Measurements from ENCODE around the gene GSTM3. TPM values are rescaled to one million over a fixed set of nuclear protein-coding genes. Genes with fewer than 3 reads are reported as not detected.

Gene GSTM3
- total RNA-seq, 1 donor from 2014 or later: 93.7 TPM

DNA sequence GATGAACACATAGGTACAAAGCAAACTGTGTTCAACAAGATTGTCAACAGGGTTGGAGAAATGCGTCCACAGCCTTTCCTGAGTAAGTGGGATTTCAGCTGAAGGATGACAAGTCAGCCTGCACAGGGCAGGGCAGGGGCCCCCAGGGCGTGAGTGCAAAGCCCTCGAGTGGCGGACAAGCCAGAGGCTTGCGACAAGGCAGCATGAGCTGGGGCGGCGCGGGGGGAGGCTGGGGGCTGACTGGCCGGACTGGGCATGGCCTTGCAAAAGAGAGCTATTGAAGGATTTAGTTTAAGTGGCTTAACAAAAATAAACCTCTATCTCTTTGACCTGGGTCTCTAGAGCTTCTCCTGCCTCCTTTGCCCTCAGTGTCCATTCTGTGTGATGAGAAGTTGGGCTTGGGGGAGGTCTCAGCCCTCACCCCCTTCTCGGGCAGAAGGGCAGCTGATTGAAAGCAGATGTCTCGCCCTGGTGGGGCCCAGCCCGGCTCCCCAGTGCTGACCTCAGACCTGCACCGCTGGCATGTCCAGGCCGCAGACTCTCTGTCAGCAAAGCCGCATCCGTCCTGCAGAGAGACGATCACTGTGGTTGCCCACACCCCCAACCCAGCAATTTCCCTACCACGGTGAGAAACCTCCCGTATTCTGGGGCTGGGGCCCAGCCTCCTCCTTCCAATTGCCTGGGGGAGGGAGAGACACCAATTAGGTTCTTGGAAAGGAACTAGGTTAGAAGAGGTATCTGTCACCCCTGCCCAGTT is 47.2 kb upstream of the GSTM3 start:
- TF ChIP-seq, protein P1, sequence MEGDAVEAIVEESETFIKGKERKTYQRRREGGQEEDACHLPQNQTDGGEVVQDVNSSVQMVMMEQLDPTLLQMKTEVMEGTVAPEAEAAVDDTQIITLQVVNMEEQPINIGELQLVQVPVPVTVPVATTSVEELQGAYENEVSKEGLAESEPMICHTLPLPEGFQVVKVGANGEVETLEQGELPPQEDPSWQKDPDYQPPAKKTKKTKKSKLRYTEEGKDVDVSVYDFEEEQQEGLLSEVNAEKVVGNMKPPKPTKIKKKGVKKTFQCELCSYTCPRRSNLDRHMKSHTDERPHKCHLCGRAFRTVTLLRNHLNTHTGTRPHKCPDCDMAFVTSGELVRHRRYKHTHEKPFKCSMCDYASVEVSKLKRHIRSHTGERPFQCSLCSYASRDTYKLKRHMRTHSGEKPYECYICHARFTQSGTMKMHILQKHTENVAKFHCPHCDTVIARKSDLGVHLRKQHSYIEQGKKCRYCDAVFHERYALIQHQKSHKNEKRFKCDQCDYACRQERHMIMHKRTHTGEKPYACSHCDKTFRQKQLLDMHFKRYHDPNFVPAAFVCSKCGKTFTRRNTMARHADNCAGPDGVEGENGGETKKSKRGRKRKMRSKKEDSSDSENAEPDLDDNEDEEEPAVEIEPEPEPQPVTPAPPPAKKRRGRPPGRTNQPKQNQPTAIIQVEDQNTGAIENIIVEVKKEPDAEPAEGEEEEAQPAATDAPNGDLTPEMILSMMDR (IDR thresholded peaks at IDR 0.05; ENCODE audit: borderline replicate concordance): no peak
- no peaks in the 10 kb centered on the region for H3K9me3 ChIP-seq (replicated peaks)
- DNase-seq: peak; percentile 9
- H3K27me3 ChIP-seq (ENCODE audit: low read depth): no peaks in the 10 kb centered on the region
- intact Hi-C loops (cut with micrococcal nuclease): no loop called here
- no peak overlapping the region for H3K4me3 ChIP-seq
- peaks cover 52% of the 10 kb centered on the region for H3K4me1 ChIP-seq
- H3K36me3 ChIP-seq: no peaks in the 10 kb centered on the region
- H3K27ac ChIP-seq (replicated peaks): no peak overlapping the region

DNA sequence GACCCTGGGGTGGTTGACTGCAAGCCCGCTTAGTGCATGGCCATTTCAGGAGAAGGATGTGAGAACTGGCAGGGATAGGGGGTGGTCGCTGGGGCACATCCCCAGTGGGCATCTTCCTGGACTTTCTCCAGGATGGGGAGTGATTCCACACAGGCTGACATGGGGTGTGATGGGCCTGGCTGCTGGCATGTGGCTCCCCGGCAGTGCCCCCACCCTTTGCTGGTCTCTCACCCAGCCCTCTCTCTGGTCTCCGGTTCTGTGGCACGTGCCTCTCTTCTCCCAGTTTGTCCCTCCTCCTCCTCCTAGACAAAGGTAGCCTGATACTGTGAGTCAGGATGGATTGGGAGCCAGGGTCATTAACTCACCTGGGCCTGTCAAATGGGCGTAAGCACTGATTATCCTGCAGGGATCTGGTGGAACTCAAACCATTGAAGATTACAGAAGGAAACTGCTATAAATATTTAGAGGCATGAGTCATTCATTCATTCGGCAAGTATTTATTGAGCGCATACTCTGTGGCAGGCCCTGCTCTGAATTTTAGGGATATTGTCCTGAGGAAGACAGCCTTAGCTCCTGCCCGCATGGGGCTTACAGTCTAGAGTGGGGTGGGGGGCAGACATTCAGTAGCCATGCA is 46.5 kb upstream of the GSTM3 start:
- TF ChIP-seq, protein P1 (IDR thresholded peaks at IDR 0.05; ENCODE audit: borderline replicate concordance): no peak
- Histone ChIP-seq H3K27me3 (ENCODE audit: low read depth) (no peaks in the 10 kb centered on the region), H3K27ac (replicated peaks) (no peak overlapping the region), H3K4me1 (peaks cover 45% of the 10 kb centered on the region), H3K4me3 (no peak overlapping the region), H3K9me3 (replicated peaks) (no peaks in the 10 kb centered on the region), H3K36me3 (no peaks in the 10 kb centered on the region)
- DNase-seq: peak; percentile 9
- intact Hi-C loops (cut with micrococcal nuclease): no loop called here

GRCh38 chr1:109786531-109787021 is 45.7 kb upstream of the GSTM3 start:
- TF ChIP-seq, protein P1 (IDR thresholded peaks at IDR 0.05; ENCODE audit: borderline replicate concordance): no peak
- H3K4me1 ChIP-seq: peaks cover 38% of the 10 kb centered on the region
- H3K27me3 ChIP-seq (ENCODE audit: low read depth): no peaks in the 10 kb centered on the region
- no peak overlapping the region for H3K4me3 ChIP-seq
- DNase-seq: peak; percentile 7
- H3K36me3 ChIP-seq: no peaks in the 10 kb centered on the region
- H3K9me3 ChIP-seq (replicated peaks): no peaks in the 10 kb centered on the region
- H3K27ac ChIP-seq (replicated peaks): no peak overlapping the region
- intact Hi-C loops (cut with micrococcal nuclease): no loop called here

- no peak overlapping the region for H3K4me3 ChIP-seq
- peaks cover 33% of the 10 kb centered on the region for H3K4me1 ChIP-seq
- H3K36me3 ChIP-seq: no peaks in the 10 kb centered on the region
- TF ChIP-seq, protein P1 (IDR thresholded peaks at IDR 0.05; ENCODE audit: borderline replicate concordance): no peak
- DNase-seq: peak; percentile 7
- H3K27ac ChIP-seq (replicated peaks): no peak overlapping the region
- intact Hi-C loops (cut with micrococcal nuclease): no loop called here
- H3K27me3 ChIP-seq (ENCODE audit: low read depth): no peaks in the 10 kb centered on the region
- H3K9me3 ChIP-seq (replicated peaks): peaks cover 2% of the 10 kb centered on the region
Measured at GRCh38 chr1:109786112-109786480, 45.3 kb upstream of the GSTM3 start.

- TF ChIP-seq, protein P1 (IDR thresholded peaks at IDR 0.05; ENCODE audit: borderline replicate concordance): no peak
- peaks cover 7% of the 10 kb centered on the region for H3K9me3 ChIP-seq (replicated peaks)
- intact Hi-C loops (cut with micrococcal nuclease): no loop called here
- no peak overlapping the region for H3K4me3 ChIP-seq
- H3K27me3 ChIP-seq (ENCODE audit: low read depth): no peaks in the 10 kb centered on the region
- no peak overlapping the region for H3K27ac ChIP-seq (replicated peaks)
- peak; percentile 6 for DNase-seq
- no peaks in the 10 kb centered on the region for H3K36me3 ChIP-seq
- H3K4me1 ChIP-seq: peaks cover 28% of the 10 kb centered on the region
Measured at GRCh38 chr1:109785446-109786111, 44.7 kb upstream of the GSTM3 start.

Data from left ventricle myocardium inferior (tissue), 1 donor.